Stimulated activated CD8-positive, alpha-beta memory T cell treated with anti-CD3 and anti-CD28 coated beads, Interleukin-15, amount 100 ng/mL, for 24 hours (primary cell): ENCODE data around the gene WASHC4.
A peak's percentile ranks its signal among the peaks of the same experiment; 100 is the strongest.

Experiments
- DNase-seq: peaks from one replicate; pipeline ENCODE4 v3.0.0-alpha.2; 2020; ENCODE audit warnings: low read depth

WASHC4 gene, protein sequence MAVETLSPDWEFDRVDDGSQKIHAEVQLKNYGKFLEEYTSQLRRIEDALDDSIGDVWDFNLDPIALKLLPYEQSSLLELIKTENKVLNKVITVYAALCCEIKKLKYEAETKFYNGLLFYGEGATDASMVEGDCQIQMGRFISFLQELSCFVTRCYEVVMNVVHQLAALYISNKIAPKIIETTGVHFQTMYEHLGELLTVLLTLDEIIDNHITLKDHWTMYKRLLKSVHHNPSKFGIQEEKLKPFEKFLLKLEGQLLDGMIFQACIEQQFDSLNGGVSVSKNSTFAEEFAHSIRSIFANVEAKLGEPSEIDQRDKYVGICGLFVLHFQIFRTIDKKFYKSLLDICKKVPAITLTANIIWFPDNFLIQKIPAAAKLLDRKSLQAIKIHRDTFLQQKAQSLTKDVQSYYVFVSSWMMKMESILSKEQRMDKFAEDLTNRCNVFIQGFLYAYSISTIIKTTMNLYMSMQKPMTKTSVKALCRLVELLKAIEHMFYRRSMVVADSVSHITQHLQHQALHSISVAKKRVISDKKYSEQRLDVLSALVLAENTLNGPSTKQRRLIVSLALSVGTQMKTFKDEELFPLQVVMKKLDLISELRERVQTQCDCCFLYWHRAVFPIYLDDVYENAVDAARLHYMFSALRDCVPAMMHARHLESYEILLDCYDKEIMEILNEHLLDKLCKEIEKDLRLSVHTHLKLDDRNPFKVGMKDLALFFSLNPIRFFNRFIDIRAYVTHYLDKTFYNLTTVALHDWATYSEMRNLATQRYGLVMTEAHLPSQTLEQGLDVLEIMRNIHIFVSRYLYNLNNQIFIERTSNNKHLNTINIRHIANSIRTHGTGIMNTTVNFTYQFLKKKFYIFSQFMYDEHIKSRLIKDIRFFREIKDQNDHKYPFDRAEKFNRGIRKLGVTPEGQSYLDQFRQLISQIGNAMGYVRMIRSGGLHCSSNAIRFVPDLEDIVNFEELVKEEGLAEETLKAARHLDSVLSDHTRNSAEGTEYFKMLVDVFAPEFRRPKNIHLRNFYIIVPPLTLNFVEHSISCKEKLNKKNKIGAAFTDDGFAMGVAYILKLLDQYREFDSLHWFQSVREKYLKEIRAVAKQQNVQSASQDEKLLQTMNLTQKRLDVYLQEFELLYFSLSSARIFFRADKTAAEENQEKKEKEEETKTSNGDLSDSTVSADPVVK

DNA sequence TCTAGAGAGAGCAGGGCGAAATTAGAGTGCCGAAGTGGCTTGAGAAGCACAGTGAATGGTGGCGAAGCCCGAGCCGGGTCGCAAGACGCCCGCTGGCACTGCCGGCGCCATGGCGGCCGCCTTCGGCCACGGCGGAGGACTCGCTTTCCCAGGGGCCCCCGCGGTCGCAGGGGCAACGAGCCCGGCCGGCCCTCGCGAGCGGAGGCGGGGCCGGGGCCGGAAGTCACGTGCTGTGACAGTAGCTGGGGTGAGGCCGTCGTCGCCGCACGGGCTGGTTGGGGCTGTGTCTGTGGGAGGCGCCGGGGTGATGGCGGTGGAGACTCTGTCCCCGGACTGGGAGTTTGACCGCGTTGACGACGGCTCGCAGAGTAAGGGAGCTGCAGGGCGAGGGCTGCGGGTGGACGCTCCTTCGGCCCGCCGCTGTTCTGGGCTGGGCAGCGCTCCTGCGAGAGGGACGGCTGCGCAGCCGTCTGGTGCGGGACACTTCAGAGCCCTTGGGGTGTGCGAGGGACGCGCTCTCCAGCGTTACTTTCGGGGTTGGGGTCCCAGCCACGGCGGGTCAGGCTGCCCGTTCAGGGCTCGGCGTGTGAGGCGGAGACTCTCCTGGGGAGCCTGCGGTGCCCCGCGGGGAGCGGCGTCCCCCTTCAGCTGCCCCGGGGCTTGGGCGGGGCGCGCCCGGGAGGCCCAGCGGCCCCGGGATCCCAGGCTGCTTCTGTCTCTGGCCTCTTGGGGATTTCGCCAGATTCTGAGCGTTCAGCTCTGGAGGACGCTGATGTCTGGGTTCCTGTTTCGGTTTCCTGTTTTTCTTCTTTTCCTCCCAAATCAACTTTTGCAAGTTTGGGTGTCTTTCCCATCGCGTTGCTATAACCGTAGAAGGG is at the start of gene WASHC4:
TSS of gene WASHC4 (plus strand) at position 238 of the 878 bp plus-strand sequence. CDS start at position 308, 70 bp downstream.
- DNase-seq = peak; percentile 86

DNA sequence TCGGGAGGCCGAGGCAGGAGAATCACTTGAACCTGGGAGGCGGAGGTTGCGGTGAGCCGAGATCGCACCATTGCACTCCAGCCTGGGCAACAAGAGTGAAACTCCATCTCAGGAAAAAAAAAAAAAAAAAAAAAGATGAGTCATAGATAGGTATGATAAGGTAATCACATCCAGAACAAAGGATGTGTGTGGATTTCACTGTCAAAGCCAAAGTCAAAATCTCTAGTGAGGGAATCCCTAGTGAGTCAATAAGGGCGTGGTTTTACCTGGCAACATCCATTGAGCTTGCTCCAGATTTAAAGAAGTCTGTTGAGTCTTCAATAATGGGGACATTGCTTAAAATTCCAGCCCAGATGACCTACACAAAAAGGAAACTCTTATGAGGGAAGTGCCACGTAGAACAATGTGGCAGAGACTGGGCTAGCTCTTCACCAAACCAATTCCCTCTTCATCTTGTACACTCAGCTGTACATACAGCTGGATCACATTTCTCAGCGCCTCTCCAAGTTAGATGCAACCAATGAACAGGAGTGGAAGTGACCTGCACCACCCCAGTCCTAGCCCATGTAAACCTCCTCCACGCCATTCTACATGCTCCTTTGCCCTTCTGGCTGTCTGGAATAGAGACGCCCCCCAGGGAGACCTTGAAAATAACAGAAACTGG is 46.7 kb upstream of the WASHC4 start:
- no peak for DNase-seq

DNA sequence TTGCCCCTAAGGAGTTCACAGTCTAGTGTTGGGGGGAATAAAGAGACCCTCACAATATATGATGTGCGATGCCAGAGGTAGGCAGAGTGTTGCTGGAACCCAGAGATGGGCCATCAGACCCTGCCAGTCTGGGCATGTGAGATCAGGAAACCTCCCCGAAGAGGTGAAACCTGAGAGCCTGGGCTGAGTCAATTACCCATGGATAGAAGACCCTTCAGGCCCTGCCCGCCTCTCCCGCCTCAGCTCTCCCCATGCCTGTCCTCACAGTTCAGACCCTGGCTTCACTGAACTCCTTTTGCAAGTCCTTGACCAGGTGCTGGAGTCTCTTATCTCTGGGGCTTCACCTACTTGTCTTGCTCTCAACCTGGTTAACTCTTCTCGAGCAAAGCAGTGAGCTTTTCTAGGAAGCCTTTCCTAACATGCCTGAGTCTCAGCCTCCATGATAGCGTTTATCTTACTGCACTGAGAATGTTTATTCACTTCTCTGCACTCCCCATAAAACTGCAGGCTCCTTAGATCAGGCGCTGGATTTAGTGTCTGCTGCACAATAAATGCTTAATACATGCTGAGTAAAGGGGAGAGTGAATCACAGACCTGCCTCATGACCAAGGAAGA is 42.9 kb upstream of the WASHC4 start:
- DNase-seq = no peak

DNA sequence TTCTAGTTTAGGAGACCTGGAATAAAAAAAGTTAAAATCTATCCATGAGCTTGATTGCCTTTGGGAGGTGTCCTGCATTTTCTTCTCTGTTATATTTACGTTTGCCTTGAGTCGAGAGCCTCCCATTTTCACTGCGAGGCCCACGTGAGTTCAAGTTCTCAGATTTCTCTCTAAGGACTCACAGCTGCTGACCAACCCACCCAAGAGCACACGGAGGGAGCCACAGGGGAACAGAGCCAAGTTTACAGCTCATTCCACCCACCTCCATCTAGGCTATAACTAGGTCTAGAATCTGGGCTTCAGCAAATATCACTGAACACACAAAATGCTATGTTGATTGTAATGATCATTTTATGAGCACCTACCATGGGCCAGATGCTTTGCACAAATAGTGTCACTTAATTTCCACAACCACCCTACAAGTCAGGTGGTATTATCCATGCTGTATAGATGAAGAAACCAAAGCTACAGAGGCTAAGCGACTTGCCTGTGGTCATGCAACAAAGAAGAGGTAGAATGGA is 40.0 kb upstream of the WASHC4 start:
- DNase-seq = no peak

DNA sequence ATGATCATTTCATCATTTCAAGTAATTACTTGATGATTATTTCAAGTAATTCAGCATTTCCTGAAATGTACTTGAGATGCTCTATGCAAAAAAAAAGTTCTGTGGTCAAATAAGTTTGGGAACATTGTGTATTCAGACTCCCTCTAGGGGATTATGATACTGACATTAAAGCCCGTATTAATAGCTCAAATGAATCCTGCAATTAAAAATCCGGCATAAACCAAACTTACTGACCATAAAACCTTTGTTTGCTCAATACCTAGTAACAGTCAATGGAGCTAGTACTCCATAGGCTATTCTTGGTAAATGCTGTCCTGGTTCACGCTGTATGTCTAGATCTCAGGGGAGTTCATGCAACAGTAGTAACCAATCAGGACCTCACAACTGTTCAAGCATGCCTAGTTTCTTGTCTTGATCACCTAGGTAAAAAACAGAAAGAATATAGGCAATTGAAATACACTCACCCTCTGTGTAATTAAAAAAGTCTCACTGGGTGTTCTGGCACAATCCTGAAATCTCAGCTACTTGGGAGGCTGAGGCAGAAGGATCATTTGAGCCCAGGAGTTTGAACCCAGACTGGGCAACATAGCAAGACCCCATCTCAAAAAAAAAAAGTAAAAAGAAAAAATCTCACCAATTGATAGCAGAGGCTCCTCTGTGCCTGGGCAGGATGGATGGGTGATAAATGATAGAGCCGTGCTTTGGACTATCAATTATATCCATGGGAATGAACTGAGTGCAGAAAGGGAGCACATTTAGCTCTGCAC is 37.4 kb upstream of the WASHC4 start:
- no peak for DNase-seq

DNA sequence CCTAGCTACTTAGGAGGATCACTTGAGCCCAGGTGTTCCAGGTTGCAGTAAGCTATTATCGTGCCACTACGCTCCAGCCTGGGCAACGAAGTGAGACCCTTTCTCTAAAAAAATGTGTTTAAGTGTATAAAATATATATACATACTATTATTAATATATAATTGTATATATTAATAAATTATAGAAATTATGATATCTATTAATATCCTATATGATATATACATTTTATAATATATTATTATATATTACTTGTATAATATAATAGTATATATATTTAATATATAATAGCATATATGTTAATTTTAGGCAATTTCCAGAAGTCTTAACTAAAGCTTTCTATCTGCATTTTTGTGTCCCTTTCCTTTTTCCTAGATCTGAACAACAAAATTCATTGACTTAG is 35.5 kb upstream of the WASHC4 start:
- DNase-seq = no peak

DNA sequence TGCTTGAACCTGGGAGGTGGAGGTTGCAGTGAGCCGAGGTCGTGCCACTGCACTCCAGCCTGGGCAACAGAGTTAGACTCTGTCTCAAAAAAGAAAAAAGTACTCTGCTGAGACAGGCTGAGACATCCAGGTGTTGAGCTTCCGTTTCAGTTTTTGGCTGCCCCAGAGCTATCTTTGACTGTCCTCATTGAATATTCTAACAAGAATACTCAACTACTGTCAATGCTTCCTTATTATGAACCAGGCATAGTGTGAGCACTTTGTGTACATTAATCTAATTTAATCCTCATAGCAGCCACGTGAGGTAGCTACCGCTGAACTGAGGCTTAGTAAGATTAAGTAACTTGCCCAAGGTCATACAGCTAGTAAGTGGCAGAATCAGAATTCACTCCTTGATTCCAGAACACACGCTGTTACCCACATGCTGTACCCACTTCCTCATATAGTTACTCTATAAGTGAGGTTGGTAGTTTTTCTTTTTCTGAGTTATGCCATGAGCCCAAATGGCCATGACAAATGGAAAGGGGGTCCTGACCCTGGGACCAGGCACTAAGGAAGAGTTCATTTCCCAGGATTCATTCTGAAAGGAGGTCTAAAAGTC is 34.5 kb upstream of the WASHC4 start:
- DNase-seq = no peak

DNA sequence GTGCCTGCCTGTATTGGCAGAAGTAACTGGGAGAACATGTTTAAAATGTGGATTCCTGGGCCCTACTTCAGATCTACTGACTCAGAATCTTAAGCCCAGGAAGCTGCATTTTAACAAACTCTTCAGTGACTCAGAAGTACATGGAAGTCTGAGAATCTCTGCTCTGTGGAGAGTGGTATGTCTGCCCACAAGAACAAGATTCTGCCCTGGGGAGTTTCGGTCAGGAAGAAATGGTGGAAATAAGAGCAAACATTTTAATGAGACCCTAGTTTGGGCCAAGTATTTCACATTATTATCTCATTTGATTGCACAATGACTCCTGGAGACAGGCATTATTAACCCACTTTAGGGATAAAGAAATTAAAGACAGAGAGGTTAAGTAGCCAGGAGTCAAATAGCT is 31.4 kb upstream of the WASHC4 start:
- DNase-seq = no peak

DNA sequence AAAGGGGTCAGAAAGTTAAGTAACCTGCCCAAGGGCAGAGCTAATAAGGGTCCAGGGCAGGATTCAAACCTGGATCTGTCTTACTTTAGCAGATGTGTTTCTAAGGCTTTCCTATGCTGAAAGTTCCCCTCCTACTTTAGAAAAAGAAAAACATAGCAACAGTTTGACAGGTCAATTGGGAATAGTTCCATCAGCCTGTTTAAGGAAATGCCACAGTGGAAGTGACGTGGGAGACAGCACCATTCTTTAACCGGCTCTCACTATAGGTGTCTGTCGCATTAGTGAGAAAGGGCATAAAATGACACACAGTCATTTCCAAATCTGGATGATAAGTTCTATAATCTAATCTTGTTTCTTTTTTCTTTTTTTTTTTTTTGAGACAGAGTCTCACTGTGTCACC is 30.6 kb upstream of the WASHC4 start:
- DNase-seq = no peak

DNA sequence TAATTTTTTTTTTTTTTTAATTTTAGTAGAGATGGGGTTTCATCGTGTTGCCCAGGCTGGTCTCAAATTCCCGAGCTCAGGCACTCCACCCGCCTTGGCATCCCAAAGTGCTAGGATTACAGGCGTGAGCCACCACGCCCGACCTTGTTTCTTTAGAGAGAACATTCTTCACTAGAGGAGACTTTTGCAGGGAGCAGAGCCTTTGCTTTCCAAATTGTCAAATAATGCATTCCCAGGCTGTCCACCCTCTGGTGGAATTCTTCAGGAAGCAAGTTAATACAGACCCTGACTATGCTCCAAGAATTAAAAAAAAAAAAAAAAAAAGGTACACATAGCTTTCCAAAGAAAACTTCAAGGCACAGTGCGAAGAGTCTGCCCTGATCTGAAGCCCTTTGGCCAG is 30.1 kb upstream of the WASHC4 start:
- no peak for DNase-seq

DNA sequence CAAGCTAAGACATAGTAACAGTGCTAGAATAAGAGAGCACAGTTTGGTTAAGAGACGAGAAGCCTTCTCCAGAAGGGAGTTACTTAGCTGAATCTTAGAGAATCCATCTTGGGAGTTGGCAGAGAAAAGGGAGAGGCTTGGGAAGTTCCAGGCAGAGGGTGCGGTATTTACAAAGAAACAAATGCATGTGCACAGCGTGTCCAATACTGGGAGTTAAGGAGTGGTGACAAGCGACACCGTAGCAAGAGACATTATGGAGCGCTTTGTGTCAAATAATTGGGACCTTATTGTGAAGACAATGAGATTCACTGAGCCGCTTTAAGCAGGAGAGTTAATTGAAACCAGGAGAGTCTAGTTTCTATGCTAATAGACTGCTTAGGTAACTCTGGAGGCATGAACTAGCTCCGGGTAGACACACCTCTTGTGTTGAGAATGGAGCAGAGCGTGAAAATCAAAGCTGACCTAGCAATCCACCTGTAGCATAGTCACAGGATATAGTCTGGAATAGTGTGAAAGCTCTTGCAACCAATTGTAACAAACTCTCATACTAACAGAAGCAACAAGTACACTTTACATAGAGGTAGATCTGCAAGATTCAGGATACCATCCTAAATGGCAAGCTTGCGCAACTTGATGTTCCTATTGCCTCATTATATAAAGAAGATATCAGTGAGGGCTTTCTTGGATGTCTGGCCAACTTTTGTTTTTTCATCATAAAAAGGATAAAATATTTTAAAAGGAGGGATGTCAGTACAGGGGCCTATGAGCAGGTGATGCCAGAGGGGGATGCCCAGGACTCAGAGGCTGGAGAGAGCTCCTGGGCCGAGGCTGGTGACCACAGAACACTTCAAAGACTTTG is 28.6 kb upstream of the WASHC4 start:
- DNase-seq = no peak

DNA sequence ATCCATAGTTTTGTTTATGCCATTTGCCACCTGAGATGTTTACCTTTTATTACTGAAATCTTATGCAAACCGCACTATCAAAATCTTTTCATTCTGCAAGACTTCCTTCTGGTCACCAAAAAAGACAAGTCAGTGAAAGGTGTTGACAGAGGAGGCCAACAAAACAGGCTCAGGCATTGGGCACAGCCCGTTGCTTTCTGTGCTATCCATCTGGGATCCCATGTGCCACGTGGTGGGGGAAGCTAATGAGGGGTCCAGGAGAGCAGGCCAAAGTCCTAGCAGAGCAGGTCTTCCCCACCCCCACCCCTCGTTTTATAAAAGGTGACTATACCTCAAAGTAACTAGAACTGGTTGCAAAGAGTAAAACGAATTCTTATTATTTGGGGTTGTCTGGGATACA is 24.5 kb upstream of the WASHC4 start:
- no peak for DNase-seq

DNA sequence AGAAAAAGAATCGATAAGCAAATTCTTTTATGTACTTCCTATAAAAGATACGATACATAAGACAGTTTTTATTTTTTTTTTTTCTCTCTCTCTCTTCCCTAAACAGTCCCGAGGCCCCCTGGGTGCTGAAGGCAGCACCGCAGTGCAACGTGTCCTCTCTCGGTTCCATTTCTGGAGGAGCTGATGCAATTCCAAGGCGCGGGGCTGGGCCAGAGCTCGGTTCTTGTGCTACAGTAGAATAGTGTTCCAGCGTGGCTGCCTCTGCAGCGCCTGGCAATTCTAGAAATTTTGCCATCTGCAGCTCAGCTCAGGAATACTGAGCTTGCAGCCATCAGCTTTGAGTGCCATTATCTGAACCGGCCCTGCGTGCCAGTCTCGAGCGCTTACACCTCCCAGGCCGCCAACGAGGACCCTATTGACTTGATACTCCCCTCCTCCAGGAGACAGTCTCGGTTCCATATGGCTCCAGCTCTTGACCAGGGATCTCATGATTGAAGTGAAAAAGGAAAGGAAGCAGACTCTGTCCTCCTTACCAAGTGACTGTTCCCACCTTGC is 23.9 kb upstream of the WASHC4 start:
- no peak for DNase-seq

DNA sequence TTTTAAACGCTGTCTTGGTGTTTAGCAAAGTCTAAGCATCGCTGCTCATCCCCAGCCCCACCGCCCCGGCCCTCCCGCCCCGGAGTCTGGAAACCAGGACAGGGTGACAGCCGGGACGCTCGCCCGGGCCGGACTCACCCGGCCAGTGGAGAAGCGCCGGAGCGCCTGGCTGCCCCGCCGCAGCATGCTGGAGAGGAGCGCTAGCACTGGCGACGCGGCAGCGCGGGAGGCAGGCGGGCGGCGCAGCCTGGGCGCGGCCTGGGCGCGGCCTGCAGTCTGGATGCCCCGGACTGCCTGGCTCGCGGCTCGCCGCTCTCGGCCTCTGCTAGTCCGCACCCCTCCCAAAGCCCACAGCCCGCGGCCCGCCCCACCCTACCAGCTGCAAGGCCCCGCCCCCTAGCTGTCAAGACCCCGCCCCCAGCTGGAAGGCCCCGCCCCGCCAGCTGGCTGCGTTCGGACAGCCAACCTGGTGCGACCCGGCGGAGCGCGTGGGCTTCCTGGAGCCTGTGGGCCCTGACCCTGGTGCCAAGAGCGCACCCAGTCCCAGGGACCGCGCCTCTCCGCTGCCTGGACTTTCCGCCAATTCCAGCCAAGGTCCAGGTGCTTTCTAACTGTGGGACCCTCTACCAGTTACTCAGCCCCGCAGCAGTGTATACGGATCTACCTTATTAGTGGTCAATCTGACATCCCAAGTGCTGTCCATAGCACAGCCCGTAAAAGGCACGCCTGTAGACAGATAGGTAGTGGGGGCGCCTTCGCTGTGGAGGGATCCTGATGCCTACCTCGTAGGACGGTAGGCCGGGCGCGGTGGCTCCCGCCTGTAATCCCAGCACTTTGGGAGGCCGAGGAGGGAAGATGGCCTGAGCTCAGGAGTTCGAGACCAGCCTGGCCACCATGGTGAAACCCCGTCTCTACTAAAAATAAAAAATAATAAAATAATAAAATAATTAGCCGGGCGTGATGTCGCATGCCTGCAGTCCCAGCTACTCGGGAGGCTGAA is 23.0 kb upstream of the WASHC4 start, which contains the start of gene ALDH1L2:
TSS of gene ALDH1L2 (minus strand) at position 208 of the 1,000 bp plus-strand sequence. CDS start at position 186, 22 bp downstream.
- peak; percentile 29 for DNase-seq

DNA sequence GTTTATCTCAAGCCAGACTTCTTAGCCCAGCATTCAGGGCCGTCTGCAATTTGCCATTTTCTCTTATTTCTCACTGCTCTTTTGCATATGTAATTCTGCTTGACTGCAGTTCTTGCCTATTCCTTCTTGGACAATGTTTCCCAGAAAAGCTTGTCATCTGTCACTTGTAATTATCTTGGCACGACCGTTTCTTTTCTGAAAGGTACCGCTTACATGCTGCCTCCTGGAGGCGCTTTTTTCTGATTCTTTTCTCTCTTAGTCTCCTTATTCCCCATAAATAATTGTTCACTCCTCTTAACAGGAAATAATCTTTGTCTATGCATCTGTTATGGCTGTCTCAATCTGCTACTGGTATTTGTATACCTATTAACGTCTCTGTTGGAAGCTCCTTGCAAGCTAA is 22.0 kb upstream of the WASHC4 start:
- no peak for DNase-seq

DNA sequence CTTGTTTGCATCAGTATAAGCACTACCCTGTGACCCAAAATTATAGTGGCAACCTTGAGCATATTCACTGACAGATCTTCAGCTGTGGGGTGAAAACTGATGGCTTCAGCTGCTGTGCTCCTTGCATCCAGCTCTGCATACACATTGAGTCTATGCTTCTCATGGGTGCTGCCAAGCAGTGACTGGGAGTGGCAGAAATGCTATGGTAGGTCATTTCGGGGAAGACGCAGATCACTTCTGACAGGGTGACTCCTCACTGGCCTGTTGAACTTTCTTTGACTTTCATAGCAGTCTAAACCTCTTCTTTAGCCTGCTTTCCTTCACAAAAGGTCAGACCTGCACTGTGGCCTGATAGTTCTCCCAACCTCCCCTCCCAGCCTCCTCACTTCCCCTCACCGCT is 17.7 kb upstream of the WASHC4 start:
- no peak for DNase-seq
